Head of caudate nucleus (tissue), 42 donors: ENCODE data around the gene TOPAZ1.
"Not testable (repeated sequence)": the region's sequence is repeated elsewhere in the genome, so short reads cannot be mapped to it uniquely, and the experiment has no call there.

Source experiments
- DNase-seq, 42 donors: peaks; one replicate each; pipeline versions ENCODE4 v3.0.0 to v3.0.0-alpha.2; 2020 to 2021; ENCODE audit warnings: mixed read lengths in 7 of 42
- intact Hi-C: fragments of 100-400 bp; cut with DNase I; formaldehyde crosslinking; loops from one replicate; pipeline ENCODE4 v1.15.0; 2022

The TOPAZ1 gene

GRCh38 chr3:44323341-44323955 is 81.8 kb downstream of the TOPAZ1 start:
- intact Hi-C loops = no loop called here
- DNase-seq = peak in 41 of 42 donors; percentile 6 to 89 (median 73)

GRCh38 chr3:44324584-44324983 is 82.9 kb downstream of the TOPAZ1 start:
- intact Hi-C loops = no loop called here
- DNase-seq = no peak

- intact Hi-C loops = no loop called here
- DNase-seq = no peak
Measured at GRCh38 chr3:44326019-44326418, 84.3 kb downstream of the TOPAZ1 start.

- DNase-seq = no peak
- intact Hi-C loops = no loop called here
Measured at GRCh38 chr3:44326515-44326914, 84.8 kb downstream of the TOPAZ1 start.

- intact Hi-C loops = no loop called here
- DNase-seq = no peak
Measured at GRCh38 chr3:44329946-44330345, 88.3 kb downstream of the TOPAZ1 start.

- DNase-seq = no peak
- intact Hi-C loops = no loop called here
Measured at GRCh38 chr3:44330444-44330843, 88.8 kb downstream of the TOPAZ1 start.

GRCh38 chr3:44334326-44334725 is 92.6 kb downstream of the TOPAZ1 start:
- no peak for DNase-seq
- intact Hi-C loops = no loop called here

- intact Hi-C loops = no loop called here
Measured at GRCh38 chr3:44337248-44337785, 95.6 kb downstream of the TOPAZ1 start.

GRCh38 chr3:44338010-44338827 is 96.5 kb downstream of the TOPAZ1 start, which contains the start of gene TCAIM:
TSS of gene TCAIM (plus strand) at chr3:44338766. CDS start at chr3:44354783, 16,017 bp downstream.
- intact Hi-C loops = no loop called here
- peak; percentile 85 to 98 (median 95) for DNase-seq

More at GRCh38 chr3:44337248-44337785, 95.6 kb downstream of the TOPAZ1 start:
- DNase-seq = no peak

- no peak for DNase-seq
- intact Hi-C loops = no loop called here
Measured at GRCh38 chr3:44338828-44339127, 97.1 kb downstream of the TOPAZ1 start.

GRCh38 chr3:44339181-44340057 is 97.7 kb downstream of the TOPAZ1 start:
- DNase-seq = no peak
- intact Hi-C loops = no loop called here

- no peak for DNase-seq
- intact Hi-C loops = no loop called here
Measured at GRCh38 chr3:44340058-44340395, 98.3 kb downstream of the TOPAZ1 start.

- no peak for DNase-seq
- intact Hi-C loops = no loop called here
Measured at GRCh38 chr3:44342176-44342790, 100.6 kb downstream of the TOPAZ1 start.

- intact Hi-C loops = no loop called here
- no peak for DNase-seq
Measured at GRCh38 chr3:44343421-44343820, 101.7 kb downstream of the TOPAZ1 start.

- intact Hi-C loops, DNase-seq: not testable (repeated sequence)
Measured at GRCh38 chr3:44346590-44346989, 104.9 kb downstream of the TOPAZ1 start.

GRCh38 chr3:44348993-44349392 is 107.3 kb downstream of the TOPAZ1 start:
- intact Hi-C loops = no loop called here
- DNase-seq = no peak

GRCh38 chr3:44353355-44353924 is 111.8 kb downstream of the TOPAZ1 start:
- intact Hi-C loops = no loop called here
- DNase-seq = no peak

GRCh38 chr3:44355362-44356033 is 113.8 kb downstream of the TOPAZ1 start:
- intact Hi-C loops = no loop called here
- peak in 14 of 42 donors; percentile 4 to 67 (median 26) for DNase-seq
